Measurements from ENCODE around the gene ZNF518B. TPM values are rescaled to one million over a fixed set of nuclear protein-coding genes. Genes with fewer than 3 reads are reported as not detected.
"Not testable (repeated sequence)": the region's sequence is repeated elsewhere in the genome, so short reads cannot be mapped to it uniquely, and the experiment has no call there.

ZNF518B gene
- total RNA-seq, 1 donor = 44.0 TPM

GRCh38 chr4:10448991-10449390, 8.2 kb downstream of the ZNF518B start:
- no peak overlapping the region for H3K4me3 ChIP-seq (ENCODE audit: low read depth, low read length)
- no peak for TF ChIP-seq CTCF (IDR thresholded peaks at IDR 0.05; ENCODE audit: insufficient read depth, low read depth, low read length)
- DNase-seq (ENCODE audit: low read depth) = no peak

GRCh38 chr4:10442976-10443375, 14.2 kb downstream of the ZNF518B start:
- no peak for DNase-seq (ENCODE audit: low read depth)
- no peak overlapping the region for H3K4me3 ChIP-seq (ENCODE audit: low read depth, low read length)
- no peak for TF ChIP-seq CTCF (IDR thresholded peaks at IDR 0.05; ENCODE audit: insufficient read depth, low read depth, low read length)

GRCh38 chr4:10441512-10441911, 15.7 kb downstream of the ZNF518B start:
- no peak for TF ChIP-seq CTCF (IDR thresholded peaks at IDR 0.05; ENCODE audit: insufficient read depth, low read depth, low read length)
- H3K4me3 ChIP-seq (ENCODE audit: low read depth, low read length) = no peak overlapping the region
- no peak for DNase-seq (ENCODE audit: low read depth)

GRCh38 chr4:10438924-10439323, 18.3 kb downstream of the ZNF518B start:
- no peak overlapping the region for H3K4me3 ChIP-seq (ENCODE audit: low read depth, low read length)
- DNase-seq (ENCODE audit: low read depth) = no peak
- no peak for TF ChIP-seq CTCF (IDR thresholded peaks at IDR 0.05; ENCODE audit: insufficient read depth, low read depth, low read length)

GRCh38 chr4:10437735-10438134, 19.5 kb downstream of the ZNF518B start:
- no peak overlapping the region for H3K4me3 ChIP-seq (ENCODE audit: low read depth, low read length)
- no peak for DNase-seq (ENCODE audit: low read depth)
- no peak for TF ChIP-seq CTCF (IDR thresholded peaks at IDR 0.05; ENCODE audit: insufficient read depth, low read depth, low read length)

- not testable (repeated sequence) for DNase-seq (ENCODE audit: low read depth); H3K4me3 ChIP-seq (ENCODE audit: low read depth, low read length)
Measured at GRCh38 chr4:10427680-10428079, 29.5 kb downstream of the ZNF518B start.

- DNase-seq (ENCODE audit: low read depth) = no peak
- no peak for TF ChIP-seq CTCF (IDR thresholded peaks at IDR 0.05; ENCODE audit: insufficient read depth, low read depth, low read length)
- no peak overlapping the region for H3K4me3 ChIP-seq (ENCODE audit: low read depth, low read length)
Measured at GRCh38 chr4:10421344-10422055, 35.7 kb downstream of the ZNF518B start.
